Activated CD8-positive, alpha-beta memory T cell treated with anti-CD3 and anti-CD28 coated beads for 48 hours (primary cell): ENCODE results near the gene ABCA9.

Experiments
- DNase-seq, 3 experiments: peaks; one replicate each; pipeline ENCODE4 v3.0.0-alpha.2; 2020; ENCODE audit warnings: low read depth in 2 of 3, low spot score in 2 of 3

The ABCA9 gene

DNA sequence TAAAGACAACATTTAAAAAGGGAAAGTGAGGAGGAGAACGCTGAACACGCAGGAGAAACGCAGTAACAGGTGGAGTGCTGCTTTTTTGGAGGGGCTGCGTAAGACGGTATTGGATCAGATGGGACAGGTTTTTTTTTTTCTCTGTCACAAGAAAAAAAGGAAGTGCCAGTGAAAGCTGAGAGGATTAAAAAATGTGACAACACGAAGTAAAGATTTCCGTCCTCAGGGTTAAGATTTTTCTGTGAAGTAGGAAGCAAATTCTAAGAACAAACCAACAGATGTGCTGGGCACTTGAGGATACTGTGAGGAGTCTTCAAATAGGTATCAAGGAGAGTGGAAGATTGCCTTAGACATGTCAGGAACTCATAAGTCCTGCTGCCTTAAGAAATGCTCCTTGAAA is 5.8 kb upstream of the ABCA9 start:
- no peak for DNase-seq

DNA sequence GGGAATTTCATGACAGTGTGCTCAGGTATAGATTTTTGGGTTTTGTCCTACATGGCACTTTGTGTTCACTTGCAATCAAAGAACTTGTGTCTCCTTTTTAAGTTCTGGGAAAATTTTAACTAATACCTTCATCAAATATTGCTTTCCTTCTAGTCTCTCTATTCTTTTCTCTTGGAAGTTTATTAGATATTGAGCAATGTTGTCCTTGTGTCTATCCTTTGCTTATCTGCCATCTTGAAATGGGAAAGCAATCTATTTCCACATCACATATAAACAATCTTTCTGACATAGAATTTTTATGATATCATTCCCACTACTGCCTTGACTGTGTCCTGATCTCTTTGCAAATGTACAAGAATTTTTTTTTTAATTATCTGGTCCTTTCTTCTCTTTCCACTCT is 4.4 kb upstream of the ABCA9 start:
- no peak for DNase-seq

DNA sequence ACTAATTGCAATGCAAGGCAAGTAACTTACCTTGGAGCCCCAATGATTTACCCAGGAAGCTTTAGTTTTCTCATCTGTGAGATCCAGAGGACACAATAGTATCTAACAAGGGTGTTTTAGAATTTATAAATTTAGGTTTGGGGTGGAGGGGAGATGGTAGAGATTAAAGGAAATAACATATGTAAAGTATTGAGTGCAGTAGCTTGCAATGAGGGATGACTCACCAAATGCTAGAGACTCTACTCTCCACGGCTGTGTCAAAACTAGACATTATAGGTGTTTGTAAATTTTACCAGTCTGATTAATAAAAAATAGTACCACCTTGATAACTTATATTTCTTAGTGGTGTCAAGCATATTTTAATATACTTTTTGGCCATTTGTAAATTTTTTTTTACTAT is 3.7 kb upstream of the ABCA9 start:
- DNase-seq, result no peak

DNA sequence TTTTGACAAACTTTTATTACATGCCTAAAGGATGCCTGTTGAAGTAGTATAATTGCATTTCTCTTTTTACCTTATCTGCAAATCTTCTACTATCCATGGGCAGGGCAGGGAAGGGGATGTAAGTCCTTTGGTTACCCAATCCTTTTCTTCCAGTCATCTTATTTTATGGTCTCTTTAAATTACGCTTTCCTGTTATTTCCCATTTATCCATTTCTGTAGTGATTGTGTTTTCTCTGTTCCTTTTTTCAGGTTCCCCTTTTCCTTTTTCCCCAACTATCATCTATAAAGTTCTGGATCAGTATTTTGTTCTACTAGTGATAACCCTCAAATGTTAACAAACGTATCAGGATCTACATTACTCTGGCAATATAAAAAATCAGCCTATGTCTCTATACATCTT is 3.3 kb upstream of the ABCA9 start:
- DNase-seq, result no peak

DNA sequence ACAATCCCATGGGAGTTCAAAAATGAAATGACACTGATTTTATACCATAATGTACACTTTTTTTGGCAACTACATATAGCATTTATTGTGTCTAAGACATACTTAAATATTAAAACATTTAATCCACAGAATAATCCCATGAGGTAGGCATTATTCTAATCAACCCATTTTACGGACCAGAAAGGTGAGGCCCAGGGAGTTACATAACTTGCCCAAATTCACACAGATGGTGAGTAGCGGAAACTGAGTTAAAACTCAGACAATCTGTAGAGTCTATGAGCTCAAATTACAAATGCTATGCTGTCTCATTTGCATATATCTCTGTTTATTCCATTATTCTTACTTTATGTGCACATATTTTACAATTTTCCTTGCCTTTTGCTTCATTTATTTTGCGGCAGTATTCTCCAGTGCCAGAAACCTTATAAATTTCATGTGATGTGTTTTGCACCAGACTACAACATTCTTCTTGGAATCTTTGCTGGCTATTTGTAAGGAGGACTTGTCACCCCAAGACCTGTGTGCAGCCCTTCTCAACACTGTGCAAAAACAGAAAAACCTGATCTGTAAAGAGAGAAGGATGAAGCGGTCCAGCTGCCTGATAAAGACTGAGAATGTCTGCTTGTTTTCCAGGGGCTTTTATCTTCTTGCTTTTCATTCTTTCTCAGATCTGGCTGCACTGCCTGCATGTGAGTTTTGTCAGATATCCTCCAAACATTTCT is 2.3 kb upstream of the ABCA9 start:
- DNase-seq, result no peak

DNA sequence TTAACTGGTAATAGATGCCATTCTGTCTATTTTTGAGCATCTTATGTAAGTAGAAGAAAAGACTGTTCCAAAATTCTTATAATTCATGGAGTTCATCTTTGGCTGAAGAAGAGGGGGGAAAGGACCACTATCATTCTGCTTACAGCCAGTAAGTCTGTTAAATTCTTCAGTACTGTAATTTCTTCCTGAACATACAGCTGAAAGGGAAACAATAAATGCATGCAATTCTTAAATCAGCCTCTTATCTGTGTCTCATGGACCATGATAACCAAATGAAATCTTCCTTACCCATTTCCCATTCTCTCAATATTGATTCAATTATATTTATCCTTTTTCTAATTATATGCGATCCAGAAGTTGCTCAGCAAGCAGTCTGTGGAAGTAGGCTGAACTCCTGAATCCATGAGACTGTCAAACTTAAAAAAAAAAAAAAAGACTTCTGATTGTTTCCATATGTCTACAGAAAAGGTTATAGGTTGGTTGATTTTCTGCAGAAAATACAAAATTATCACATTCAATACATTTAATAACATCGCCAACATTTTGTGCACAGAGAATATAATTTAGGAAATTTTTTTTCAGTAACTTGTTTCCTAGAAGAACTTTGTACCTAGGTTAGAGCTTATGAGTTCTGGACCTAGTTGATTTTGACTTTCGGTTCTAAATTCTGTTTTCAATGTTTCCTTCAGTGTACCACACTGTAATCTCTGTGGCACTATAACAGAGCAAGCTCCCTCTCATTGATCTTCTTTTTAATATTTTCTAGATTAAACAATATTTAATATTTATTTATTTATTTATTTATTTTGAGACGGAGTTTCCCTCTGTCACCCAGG is 1.2 kb upstream of the ABCA9 start:
- no peak for DNase-seq

DNA sequence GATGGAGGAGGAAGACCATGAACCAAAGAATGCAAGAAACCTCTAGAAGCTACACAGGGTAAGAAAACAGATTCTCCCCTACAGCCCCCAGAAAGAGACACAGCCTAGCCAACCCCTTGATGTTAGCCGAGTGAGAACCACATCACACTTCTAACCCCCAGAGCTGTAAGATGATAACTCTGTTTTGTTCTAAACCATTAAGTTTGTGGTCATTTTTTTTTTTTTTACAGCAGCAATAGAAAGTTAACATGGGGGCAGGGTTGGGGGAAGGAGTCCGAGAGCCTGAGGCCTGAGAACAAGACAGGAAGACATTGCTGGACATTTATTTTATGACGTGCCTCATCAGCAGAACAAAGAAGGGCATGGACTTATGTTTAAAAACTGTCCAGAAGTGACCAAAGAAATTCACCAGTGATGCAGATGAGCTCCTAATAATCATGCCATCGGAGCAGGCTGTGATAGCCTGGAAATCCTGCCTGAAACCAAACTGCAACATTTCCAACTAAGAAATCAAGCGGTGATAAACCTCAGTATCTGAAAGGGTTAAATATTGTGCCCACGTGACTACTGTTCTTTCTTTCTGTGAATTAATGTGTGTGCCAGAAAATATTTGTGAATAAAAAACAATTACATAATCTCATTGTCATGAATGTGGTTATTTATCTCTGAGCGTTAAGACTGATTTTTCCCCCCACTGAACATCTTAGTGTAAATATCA is 1.1 kb downstream of the ABCA9 start:
- no peak for DNase-seq

DNA sequence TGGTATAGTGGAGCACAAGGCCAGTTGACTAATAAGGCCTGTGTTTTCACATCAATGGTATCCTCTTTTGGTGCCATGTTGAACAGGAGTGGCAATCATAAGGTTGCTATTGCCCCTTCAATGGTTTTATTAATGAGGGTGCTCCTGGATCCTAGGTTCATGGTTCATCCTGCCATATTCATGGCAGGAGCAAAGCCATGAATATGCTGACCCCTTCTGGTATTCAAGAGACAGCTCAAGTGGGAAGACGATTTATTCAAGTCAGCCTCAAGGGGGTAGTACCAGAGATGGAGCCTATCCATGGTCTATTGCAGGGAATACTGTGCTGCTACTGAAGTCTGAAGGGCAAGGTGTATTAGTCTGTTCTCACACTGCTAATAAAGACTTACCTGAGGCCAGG is 2.6 kb downstream of the ABCA9 start:
- DNase-seq, result no peak

DNA sequence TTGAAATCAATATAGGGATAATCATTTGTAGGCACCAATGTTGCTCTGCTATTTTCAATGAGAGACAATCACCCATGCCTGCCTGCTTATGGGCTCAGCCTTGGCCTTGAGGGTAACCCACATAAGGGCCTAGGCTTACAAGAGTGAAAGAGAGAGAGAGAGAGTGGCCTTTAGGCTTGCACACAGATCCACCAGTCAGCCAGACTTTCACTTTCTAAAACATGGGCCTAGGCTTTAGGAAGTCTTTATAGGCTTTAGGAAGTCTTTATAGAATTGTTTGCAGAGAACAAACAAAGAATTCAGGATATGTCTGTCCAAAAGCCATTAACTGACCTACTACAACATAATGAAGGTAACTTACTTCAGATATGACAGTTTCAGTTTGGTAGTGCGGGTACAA is 3.4 kb downstream of the ABCA9 start:
- no peak for DNase-seq

DNA sequence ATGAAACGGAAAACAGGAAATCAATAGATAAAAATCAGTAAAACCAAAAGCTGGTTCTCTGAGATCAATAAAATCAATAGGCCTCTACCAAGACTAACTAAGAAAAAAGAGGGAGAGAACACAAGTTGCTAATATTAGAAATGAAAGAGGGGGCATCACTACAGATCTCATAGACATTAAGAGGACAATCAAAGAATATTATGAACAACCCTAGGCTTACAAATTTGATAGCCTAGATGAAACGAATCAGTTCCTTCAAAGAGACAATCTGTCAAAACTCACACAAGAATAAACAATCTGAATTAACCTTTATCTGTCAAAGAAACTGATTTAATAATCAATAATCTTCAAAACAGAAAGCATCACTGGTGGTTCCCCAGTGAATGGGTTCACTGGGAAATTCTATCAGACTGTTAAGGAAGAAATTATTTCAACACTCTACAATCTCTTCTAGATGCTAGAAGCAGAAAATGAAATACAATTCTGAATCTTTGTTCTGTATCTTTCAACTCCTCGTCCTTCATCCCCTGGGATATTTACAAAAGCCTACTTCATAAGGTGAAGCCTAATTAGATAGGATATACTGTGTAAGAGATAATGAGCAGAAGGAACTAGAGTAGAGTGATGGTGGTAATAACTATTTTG is 4.4 kb downstream of the ABCA9 start:
- no peak for DNase-seq

DNA sequence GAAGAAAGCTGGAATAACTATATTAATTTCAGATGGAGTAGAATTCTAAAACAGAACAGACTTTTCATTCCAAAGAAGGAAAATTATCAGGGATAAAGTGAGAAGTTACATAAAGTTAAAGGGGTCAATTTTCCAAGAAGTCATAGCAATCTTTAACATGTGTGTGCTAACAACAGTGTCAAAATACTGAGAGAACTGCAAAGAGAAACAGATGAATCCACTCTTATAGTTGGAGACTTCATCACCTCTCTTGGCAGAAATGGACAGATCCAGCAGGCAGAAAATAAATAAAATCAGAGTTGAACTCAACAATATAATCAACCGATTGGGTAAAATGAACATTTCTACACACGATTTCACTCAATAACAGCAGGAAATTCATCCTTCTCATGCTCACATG is 5.4 kb downstream of the ABCA9 start:
- no peak for DNase-seq

DNA sequence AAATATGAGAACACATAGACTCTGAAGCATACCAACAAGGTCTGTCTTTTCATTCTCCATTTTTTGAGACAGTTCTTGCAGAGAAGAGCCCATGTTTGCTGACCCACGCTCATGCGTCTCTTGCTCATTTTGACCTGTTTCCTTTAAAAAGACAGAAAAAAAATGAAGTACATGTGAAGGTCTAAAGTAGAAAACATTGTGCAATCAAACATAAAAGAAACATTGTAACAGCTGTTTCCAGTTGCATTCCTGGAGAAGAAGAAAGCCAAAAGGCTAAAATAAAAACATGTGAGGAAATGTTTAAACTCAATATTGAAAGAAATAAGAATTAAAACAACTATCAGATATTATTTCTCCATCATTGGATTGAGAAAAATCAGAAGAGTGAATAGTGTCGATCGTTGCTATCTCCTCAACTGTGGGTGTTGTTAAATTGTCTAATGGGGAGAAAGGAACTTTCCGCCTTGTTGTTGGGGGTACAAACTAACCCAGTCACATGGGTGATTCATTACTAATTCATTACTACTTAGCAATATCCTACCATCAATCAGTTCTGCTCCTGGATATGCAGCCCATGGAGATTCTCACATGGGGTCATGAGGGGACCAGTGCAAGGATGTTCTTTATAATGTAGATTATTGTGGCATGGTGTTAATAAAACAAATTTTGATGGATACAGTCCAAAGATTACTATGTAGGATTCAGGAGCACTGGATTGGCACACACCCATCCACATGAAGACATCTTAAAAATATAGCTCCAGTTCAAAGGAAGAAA is 9.5 kb downstream of the ABCA9 start:
- DNase-seq, result no peak

DNA sequence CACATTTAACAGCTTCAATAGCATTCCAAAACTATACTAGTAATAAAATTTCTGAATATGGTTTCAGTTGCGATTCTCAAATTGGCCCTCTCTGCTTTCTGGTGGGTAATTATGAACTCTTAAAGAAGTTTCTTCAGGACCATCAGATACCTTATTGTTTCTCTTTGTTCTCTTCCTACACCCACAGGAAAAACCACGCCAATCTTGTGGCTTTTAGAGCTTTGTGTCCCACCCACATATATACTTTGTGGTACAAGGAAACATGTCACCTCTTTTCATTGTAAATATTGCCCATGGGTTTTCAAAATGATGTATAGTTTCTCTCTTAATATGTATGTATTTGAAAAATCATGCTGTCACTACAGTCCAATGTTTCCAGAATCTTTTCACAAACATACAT is 12.1 kb downstream of the ABCA9 start:
- no peak for DNase-seq

DNA sequence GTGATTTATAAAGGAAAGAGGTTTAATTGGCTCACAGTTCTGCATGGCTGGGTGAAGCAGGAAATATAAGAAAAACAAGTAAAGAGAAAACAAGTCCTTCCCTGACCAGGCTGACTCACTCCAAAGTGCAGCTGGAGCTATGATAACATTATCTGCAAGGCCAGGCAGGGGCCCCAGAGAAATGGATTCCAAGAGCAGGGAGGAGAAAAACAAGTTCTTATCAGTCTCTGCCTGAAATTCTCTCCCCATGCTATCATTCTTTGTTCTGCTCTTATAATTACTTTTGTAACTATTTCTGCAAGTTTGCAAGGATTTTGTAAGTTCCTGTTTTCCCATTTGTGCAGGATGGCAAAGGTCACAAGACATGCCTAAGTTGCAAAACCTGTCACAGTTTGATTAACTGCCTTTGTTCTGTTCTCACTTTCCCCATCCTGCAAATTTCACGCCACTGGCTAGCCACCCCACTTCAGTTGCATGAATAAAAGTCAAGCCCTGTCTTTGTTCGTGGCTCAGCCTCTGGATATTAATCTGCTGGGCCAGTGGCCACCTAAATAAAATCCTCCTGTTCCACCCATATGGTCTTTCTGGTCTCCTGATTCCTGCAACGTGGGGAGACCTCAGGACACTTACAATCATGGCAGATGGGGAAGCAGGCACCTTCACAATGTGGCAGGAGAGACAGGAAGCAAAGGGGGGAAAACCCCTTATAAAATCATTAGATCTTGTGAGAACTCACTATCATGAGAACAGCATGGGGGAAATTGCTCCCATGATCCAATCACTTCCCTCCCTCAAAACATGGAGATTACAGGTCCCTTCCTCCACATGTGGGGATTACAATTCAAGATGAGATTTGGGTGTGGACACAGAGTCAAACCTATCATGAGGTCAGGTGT is 13.1 kb downstream of the ABCA9 start:
- DNase-seq, result no peak

DNA sequence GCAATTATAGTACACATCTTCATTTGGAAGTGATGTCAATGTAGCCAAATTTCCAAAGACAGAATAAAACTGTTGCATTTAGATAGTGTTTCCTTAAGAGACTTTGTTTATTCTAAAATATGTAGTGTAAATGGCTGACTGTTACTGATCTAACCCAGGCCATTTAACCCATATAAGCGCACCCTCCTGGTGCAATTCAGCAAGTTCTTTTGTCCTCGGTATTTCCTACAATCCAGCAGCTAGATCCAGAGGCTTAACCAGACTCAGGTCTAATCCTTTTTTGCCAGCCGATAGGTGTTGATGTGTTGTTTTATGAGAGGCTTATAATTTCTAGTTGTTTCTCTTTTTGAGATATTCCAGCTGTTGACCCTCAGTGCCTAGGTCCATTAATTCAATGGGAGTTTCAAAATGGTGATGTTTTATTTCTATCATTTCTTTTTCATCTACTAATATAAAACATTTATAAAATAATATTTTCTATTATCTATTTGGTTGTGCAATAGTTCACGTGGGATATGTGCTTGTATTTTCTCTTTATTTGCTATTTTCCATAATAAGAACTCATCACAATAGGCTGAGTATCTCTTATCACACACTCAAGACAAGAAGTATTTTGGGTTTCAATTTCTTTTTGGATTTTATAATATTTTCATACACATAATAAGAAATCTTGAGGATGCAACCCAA is 14.5 kb downstream of the ABCA9 start:
- no peak for DNase-seq

DNA sequence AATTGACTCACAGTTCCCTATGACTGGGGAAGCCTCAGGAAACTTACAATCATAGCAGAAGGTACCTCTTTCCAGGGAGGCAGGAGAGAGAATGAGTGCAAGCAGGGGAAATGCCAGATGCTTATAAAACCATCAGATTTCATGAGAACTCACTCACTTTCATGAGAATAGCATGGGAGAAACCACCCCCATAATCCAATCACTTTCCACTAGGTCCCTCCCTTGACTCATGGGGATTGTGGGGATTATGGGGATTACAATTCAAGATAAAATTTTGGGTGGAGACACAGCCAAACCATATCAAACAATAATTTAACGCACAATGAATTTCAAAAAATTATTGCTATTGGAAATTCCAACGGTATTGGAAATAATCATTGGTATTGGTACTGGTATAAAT is 15.1 kb downstream of the ABCA9 start:
- DNase-seq, result no peak

DNA sequence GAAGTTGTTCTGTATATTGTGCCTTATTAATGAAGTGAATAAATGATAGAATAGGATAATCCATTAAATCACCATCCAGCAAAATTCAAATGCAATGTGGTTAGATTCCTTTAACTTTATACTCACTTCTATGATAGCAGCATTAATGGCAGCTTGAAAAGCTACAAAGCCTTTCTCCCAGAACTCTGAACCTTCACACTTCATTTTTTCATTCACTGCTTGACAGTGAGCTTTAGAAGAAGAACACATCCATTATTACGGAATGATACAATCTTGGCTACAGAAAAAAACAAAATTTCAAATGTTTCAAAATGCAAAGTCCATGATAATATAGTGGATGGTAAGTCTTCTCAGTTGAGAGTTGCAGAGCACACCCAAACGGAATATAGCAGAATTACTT is 16.4 kb downstream of the ABCA9 start:
- DNase-seq, result no peak

DNA sequence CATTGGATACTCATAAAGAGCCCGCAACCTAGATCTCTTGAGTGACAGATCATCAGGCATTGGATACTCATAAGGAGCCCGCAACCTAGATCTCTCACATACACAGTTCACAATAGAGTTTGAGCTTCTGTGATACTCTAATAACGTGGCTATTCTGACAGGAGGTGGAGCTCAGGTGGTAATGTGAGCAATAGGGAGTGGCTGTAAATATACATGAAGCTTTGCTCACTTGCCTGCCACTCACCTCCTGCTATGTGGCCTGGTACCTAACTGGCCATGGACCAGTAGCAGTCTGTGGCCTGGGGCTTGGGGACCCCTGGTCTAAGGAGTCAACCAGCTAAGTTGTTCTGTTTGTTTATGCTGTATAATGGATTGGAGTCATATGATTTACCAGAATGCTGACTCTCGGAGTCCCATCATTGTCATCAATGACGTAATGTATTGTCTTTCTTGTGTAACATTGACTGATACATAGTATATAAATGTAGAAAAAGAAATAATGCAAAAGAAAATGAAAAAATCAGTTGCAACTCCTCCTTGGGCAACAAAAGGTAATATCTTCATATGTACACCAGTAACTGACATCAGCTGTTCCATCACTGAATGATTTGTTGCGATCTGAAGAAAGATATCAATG is 17.5 kb downstream of the ABCA9 start:
- no peak for DNase-seq

DNA sequence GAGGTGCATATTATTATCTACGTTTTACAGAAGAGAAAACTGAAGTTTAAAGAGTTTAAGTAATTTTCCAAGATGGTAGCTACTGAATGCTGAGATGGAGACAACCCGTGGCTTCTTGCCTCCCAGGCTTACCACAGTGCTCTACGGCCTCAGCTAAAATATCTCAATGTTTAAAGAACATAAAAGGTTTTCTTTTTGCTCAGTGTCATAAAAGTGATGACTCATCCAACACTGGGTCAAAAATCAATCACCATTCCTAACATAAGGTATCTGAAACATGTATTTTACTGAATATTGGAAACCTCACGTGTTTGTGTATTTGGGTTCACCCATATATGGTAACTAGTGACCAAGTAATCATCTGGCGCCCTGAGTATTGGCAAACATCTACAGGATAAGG is 18.4 kb downstream of the ABCA9 start:
- DNase-seq, result no peak
